Glomerular visceral epithelial cell (primary cell): Measurements from ENCODE around the gene EPB41L4A.
"Not testable (repeated sequence)": the region's sequence is repeated elsewhere in the genome, so short reads cannot be mapped to it uniquely, and the experiment has no call there.

Source experiments
- DNase-seq: peaks from one replicate; pipeline ENCODE4 v3.0.0-alpha.2; 2016; ENCODE audit errors: extremely low spot score

EPB41L4A gene, protein sequence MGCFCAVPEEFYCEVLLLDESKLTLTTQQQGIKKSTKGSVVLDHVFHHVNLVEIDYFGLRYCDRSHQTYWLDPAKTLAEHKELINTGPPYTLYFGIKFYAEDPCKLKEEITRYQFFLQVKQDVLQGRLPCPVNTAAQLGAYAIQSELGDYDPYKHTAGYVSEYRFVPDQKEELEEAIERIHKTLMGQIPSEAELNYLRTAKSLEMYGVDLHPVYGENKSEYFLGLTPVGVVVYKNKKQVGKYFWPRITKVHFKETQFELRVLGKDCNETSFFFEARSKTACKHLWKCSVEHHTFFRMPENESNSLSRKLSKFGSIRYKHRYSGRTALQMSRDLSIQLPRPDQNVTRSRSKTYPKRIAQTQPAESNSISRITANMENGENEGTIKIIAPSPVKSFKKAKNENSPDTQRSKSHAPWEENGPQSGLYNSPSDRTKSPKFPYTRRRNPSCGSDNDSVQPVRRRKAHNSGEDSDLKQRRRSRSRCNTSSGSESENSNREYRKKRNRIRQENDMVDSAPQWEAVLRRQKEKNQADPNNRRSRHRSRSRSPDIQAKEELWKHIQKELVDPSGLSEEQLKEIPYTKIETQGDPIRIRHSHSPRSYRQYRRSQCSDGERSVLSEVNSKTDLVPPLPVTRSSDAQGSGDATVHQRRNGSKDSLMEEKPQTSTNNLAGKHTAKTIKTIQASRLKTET

GRCh38 chr5:112419164-112419985 is at the start of gene EPB41L4A:
Gene EPB41L4A, minus strand, starts transcription at chr5:112419277. Its CDS starts 238 bp downstream, at chr5:112419039.
- DNase-seq: peak; percentile 69

GRCh38 chr5:112467485-112467884 is 48.4 kb upstream of the EPB41L4A start:
- no peak for DNase-seq

- DNase-seq: not testable (repeated sequence)
Measured at GRCh38 chr5:112466261-112466660, 47.2 kb upstream of the EPB41L4A start.

DNA sequence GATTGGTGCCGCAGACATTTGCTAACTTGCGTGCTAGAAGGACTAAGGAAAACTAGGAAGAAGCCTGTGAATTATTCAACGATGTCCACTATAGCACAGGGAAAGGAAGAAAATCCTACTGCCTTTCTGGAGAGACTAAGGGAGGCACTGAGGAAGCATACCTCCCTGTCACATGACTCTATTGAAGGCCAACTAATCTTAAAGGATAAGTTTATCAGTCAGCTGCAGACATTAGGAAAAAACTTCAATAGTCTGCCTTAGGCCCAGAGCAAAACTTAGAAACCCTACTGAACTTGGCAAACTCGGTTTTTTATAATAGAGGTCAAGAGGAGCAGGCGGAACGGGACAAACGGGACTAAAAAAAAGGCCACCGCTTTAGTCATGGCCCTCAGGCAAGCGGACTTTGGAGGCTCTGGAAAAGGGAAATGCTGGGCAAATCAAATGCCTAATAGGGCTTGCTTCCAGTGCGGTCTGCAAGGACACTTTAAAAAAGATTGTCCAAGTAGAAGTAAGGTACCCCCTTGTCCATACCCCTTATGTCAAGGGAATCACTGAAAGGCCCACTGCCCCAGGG is 28.2 kb upstream of the EPB41L4A start:
- not testable (repeated sequence) for DNase-seq

GRCh38 chr5:112445626-112446350 is 26.7 kb upstream of the EPB41L4A start:
- no peak for DNase-seq

- not testable (repeated sequence) for DNase-seq
Measured at GRCh38 chr5:112443932-112444331, 24.9 kb upstream of the EPB41L4A start.

- DNase-seq: no peak
Measured at GRCh38 chr5:112440031-112440430, 21.0 kb upstream of the EPB41L4A start.

- DNase-seq: no peak
Measured at GRCh38 chr5:112436144-112436543, 17.1 kb upstream of the EPB41L4A start.

DNA sequence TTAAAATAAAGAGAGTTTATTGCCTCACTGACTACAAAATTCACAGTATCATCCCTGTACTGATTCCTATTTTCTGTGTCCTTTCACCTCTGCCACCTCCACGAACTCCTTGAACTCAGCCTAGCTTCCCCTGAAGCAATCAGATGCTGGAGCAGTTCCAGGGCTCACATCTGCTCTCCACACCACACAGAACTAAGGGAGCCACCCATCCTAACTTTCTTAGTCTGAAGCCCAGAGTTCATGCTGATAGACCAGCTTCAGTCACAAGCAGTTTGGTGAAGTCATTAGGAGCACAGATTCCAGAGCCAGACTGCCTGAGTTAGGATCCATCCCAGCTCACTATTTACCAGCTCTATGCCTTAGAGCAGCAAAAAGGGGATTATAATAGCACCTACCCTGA is 15.6 kb upstream of the EPB41L4A start:
- no peak for DNase-seq

- not testable (repeated sequence) for DNase-seq
Measured at GRCh38 chr5:112426202-112426601, 7.1 kb upstream of the EPB41L4A start.

- DNase-seq: peak; percentile 87
Measured at GRCh38 chr5:112419986-112420864, 1.1 kb upstream of the EPB41L4A start.

DNA sequence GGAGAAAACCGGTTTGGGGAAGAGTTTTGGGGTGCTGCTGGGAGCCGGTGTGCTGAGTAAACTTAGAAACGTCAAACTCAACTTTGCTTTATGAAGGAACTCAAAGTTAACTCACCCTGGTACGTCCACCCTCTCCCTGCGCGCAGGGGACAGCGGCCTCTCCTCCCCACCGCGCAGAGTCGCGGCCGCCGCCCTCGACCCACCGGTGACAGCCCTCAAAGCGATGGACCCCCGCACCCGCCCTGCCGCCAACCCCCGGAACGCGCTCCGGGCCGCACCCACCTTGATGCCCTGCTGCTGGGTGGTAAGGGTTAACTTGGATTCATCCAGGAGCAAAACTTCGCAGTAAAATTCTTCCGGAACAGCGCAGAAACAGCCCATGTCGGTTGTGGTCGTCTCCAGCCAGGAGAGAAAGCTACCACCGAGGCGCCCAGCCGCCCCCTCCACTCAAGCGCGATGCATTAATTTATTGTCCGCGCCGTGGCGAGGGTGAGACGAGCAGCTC is 366 bp downstream of the EPB41L4A start:
- no peak for DNase-seq

DNA sequence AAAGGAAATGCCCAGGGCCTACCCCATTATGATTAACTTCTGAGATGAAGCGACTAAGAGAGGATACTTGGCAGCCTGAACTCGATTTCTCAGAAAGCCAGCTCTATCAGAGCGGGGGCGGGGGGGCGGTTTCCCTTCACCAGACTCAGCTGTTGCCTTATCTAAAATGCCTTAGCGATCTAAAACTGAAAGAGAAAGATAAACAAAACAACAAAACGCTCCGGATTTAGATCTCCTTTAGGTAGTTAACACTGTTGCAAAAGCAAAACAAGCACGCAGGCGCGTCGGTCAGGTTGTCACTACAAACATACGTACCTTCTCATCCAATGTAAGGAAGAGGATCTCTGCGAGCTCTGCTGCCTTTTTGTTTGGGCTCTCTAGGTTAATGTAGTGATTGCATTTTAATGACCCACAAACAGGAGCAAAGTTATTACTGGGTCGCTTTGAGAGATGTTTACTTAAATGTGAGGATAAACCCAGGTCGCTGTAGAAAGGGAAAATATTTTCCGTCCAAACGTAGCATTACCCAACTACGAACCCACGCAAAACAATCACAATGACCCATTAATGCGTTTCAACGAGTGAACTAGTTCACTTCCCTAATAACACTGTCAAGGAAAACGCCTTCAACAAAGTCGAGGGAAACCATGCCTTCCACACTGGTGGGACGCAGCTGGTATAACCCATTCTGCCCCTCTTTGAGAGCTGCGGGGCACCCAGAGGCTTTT is 982 bp downstream of the EPB41L4A start:
- peak; percentile 40 for DNase-seq

DNA sequence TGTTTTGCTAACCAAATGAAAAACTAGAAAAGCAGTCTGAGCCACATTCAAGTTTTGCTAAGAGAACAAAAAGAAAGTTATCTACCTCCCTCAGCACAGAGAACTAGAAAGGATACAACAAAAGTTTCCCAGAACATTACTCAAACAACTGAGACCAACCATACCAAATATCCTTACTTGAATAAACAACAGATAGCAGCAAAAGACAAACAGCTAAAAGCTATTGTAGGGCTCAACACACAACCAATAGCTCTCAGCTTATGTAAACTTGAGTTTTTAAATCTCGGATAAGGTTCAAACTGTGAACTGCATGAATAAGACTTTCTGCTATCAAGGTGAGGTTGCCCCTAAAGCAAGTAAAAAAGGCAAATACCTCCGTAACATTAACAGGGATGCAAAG is 3.5 kb downstream of the EPB41L4A start:
- no peak for DNase-seq

DNA sequence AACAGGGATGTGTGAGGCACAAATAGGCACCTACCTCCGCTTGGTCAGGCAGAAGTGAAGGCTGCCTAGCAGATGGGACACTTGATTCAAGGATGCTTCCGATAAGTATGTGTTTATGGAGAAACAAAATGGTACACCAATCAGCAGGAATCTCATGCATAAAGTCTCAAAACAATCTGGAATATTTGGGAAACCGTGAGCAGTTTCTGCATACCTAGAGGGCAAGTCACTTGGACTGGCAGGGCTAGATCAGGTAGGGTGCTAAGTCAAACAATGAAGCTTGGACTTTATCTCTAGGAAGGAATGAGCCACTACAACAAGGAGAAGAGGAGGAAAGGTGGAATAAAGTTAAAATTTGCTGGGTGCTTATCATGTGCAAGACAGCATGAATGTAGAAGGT is 5.5 kb downstream of the EPB41L4A start:
- no peak for DNase-seq

DNA sequence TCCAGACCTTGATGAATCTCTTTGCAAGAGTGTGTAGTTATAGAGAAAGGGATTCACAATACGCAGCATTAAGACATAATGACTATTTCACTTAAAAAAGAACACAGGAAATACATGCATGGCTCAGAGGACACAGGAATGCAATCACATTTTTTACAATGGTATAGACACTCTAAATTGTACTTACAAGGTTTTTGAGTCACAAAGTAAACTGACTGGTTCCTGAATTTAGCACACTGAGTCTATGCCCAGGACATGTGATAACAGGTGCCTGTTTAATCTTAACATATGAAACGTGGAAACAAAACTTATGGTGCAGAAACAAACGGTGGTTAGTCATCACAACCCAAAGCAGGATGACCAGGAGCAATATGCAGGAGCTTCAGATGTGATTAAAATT is 6.7 kb downstream of the EPB41L4A start:
- peak; percentile 69 for DNase-seq

DNA sequence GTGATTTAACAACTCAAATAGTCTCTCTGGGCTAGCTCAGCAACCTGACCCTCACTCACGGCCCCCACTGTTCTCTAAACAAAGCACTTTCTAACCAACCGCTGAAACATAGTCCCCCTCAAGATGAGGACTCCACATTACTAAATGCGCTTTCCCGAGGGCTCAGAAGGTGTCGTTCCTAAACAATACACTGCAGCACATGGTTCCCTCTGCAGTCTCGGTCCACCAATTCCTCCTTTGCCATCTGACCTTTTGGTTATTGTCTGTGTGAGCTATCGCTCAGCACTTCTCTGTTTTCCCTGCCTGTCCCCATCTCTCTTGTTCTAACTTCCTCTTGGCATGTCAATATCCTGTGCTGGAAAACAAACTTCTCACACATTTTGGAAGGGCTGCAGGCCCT is 7.2 kb downstream of the EPB41L4A start:
- DNase-seq: no peak

GRCh38 chr5:112407666-112408065 is 11.4 kb downstream of the EPB41L4A start:
- DNase-seq: no peak

DNA sequence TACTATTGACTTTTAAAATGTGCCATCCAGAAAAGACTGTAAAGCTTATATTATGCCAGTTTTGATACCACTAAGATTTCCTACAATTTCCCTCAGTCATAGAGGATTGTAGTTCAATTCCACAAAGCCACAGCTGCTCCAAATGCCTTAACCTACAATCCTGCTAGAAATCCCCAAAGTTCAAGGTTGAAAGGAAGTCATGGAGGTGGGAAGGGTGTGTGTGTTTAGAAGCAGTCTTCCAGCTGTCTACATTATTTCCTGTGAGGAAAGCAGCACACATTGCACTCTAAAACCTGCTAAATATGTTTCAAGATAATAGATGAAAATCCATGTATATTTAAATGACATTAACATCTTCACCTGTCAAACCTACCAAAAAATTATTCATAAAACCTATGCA is 11.8 kb downstream of the EPB41L4A start:
- DNase-seq: no peak
